Retina (tissue), 1 donor: Measurements from ENCODE around the gene HUNK.

Experiments used
- DNase-seq: peaks from one replicate; pipeline ENCODE4 v3.0.0-alpha.2; 2016

HUNK gene

DNA sequence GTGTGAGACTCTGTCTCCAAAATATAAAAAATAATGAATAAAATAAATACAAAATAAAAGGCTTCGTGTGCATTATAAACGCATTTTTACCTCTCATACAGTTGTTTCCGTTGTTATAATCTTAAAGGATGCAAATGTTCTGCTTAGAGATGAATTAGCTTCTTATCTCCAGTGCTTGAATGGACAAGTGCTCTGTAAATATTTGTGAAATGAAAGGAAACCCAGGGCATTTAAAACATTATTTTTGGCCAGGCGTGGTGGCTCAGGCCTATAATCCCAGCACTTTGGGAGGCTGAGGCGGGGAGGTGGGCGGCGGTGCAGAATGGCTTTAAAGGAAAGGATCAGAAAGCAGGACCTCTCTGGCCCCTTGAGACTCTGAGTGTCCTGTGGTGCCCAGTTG lies 94.5 kb downstream of the HUNK start:
- no peak for DNase-seq

DNA sequence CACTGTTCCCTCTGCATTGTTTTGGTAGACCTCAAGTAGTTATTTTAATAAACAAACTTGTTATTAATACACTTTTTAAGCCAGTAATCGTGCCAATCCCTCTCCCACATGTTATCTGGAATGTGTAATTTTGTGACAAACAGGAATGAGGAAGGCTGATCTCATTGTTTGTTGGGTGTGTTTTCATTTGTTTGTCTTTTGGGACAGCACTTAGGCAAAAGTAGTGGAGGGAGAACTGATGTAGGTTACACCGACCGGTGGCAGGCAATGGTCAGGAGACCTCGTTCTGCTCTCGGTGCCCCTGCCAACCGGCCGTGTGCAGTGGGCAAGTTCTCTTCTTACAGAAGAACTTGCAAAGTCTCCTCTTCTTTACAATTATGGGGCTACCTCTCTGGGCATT lies 99.8 kb downstream of the HUNK start:
- no peak for DNase-seq

GRCh38 chr21:31973402-31973944 lies 100.7 kb downstream of the HUNK start:
- DNase-seq = no peak

DNA sequence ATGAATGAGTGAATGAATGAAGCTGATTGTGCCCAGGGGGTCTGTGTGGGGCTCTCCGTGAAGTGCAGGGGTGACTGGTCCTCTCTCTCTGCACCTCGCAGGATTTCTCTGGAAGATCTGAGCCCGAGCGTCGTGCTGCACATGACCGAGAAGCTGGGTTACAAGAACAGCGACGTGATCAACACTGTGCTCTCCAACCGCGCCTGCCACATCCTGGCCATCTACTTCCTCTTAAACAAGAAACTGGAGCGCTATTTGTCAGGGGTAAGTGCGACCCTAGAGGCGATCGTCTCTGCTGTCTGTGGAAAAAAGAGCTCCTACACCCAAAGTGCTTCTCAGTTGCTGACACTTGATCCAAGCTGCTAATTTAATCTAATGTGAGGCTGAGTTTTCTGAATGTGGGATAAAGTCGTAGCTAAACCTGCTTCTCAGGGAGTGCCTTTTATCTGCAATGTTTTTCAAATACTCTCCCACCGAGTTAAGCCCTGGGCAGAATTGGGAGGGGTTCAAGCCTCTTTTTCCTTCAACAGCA lies 101.7 kb downstream of the HUNK start:
- no peak for DNase-seq

GRCh38 chr21:31975491-31975890 lies 102.7 kb downstream of the HUNK start:
- DNase-seq = no peak

DNA sequence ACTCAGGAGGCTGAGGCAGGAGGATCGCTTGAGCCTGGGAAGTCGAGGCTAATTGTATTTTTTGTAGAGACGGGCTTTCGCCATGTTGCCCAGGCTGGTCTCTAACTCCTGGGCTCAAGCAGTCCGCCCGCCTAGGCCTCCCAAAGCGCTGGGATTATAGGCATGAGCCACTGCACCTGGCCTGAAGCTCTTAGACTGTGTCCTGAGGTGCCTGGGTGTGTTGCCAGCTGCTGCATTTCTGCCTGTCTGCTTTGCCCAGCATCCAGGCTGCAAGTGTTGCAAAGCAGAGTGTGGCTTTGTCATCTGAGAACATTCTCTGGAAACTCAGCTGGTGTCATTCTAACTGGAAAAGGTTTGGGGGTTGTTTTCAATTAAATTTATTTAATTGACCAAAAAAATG lies 105.0 kb downstream of the HUNK start:
- DNase-seq = no peak

DNA sequence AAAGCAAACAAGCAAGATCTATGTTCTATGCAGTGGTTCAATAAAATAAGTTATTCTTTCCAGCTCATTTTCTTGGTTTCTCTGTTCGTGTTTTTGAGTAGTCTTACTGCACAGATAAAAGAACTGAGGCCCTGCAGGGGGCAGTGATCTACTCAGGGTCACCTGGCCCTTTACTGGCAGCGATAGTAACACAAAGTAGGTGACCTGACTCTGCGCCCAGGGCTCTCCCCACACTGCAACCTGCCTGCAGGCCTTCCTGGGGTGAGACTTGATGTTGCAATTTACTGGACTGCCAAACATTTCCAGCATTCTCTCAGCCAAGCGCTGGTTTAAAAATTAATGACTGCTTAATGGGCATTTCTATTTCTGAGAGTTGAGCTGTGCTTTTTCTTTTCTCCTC lies 110.3 kb downstream of the HUNK start:
- DNase-seq = peak; percentile 28

DNA sequence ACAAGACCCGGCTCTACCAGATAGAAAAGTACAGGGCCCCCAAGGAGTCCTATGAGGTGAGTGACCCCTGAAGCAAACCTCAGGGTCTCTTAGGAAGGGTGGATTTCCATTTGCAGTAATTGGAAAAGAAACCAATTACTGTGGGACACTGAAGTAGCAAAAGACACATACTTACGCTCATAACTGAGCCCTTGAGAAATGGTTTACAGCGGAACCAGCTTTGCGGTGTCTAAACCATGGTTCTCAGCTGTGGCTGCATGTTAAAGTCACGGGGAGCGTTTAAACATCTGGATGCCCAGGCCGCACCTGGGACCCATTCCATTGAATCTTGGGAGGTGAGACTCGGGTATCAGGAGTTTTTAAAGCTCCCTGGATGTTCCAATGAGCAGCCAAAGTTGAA lies 110.7 kb downstream of the HUNK start:
- DNase-seq = peak; percentile 12

DNA sequence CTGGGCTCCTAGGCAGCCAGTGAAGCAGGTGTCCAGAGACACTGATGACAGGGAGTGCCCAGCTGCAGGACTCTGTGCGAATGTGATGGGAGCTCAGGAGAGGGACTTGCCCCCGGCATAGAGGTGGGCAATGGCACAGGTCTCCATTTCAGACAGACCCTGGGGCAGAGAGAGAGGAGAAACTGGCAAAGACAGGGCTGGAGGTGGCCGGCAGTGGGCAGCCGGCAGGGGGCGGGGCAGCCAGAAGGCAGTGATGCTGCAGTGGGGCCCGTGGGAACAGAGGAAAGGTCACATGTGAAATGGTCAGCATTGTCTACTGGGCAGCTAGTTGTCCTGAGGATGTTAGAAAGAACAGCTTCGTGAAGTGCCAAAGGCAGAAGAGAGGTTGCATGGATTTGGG lies 112.6 kb downstream of the HUNK start:
- DNase-seq = no peak

DNA sequence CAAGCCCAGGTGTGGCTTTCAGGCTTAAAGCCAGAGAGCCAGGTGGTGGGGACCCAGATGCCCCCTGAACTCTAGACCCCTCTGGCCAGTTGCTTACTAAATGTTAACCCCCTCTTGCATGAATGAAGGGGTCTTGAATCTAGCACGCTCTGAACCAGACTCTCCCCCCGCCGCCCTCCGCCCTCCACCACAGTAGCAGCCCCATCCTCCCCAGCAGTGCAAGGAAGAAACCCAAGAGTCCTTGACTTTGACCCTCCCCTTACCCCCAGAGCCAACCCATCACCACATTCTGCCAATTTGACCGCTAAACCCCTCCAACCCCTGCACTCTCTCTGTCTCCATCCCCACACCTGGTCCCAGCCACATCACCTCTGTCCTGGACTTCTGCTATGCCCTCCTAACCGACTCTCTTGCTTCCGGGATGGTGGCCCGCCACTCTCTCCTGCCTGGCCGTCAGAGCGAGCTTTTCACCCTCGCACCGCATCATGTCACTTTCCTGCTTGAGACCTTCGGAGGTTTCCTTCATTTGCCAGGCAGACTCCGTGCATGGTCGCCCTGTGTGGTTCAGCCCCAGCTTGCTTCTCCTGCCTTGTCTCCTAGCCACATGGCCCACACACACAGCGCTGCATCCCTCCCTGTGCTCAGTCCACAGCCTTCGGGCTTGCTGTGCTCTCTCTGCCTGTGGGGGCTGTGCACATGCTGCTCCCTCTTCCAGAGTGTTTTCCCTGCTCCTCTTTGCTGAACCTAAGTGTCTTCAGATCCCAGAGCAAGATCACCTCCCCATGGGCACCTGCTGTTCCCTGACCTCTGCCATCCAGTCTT lies 113.4 kb downstream of the HUNK start:
- no peak for DNase-seq

- no peak for DNase-seq
Observed at GRCh38 chr21:31987696-31988095, 114.9 kb downstream of the HUNK start.

DNA sequence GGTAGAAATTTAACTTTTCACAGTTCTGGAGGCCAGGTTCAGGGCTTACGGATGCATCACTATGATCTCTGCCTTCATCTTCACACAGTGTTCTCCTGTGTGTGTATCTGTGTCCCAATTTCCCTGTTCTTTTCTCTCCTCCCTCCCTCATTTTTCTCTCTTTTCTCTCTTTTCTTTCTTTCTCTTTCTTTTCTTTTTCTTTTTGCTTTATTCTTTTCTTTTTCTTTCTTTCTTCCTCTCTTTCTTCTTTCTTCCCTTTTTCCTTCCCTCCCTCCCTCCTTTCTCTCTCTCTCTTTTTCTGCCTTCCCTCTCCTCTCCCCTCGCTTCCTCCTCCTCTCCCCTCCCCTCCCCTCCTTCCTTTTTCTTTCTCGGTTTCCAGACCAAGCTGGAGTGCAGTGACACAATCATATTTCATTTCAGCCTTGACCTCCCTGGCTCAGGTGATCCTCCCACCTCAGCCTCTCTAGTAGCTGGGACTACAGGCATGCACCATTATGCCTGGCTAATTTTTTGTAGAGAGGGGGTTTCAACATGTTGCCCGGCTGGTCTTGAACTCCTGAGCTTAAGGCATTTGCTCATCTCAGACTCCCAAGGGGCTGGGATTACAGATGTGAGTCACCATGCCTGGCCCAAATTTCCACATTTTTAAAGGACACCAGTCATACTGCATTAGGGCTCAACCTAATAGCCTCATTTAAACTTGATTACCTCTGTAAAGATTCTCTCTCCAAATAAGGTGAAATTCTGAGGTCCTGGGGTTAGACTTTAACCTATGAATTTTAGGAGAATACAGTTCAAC lies 115.9 kb downstream of the HUNK start:
- DNase-seq = no peak

DNA sequence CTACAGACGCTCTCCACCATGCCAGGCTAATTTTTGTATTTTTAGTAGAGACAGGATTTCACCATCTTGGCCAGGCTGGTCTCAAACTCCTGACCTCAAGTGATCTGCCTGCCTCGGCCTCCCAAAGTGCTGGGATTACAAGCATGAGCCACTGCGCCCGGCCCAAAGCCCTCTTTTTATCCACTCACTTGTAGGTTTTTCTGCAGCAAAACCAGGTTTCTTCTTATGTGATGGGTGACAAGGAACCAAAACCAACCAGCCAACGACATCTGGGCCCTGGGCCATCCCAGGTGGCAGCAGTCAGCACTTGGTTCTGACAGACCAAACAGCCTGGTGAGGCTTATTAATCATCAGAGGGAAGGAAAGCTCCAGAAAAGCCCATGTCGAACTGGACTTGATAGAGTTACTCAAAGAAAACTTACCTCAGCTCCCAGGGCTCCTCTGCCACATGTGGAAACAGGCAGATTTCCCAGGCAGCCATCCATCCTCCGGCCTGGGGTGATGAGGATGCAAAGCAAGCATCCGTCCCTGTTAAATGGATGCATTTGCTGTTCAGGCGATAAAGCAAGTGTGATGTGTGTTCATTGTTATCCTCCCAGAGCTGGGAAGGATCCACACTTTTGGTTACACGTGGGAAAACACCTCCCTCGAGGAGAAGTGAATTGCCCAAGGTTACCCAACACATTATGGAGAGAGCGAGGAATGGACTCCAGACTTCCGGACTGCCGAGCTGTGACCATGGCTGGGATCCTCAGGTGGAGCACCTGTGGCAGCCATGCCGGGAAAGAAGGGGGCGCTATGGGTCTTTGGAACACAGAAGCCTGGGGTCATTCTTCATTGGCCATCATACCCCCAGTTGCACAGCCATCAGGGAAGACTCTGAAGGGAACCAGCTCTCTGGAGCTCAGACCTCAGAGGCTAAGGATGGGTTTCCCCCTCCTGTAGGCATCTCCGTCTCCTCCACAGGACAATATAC lies 118.8 kb downstream of the HUNK start:
- no peak for DNase-seq

GRCh38 chr21:31992391-31992790 lies 119.6 kb downstream of the HUNK start:
- no peak for DNase-seq

GRCh38 chr21:31993826-31994825 lies 121.3 kb downstream of the HUNK start:
- no peak for DNase-seq

GRCh38 chr21:31997191-31997590 lies 124.4 kb downstream of the HUNK start:
- no peak for DNase-seq

DNA sequence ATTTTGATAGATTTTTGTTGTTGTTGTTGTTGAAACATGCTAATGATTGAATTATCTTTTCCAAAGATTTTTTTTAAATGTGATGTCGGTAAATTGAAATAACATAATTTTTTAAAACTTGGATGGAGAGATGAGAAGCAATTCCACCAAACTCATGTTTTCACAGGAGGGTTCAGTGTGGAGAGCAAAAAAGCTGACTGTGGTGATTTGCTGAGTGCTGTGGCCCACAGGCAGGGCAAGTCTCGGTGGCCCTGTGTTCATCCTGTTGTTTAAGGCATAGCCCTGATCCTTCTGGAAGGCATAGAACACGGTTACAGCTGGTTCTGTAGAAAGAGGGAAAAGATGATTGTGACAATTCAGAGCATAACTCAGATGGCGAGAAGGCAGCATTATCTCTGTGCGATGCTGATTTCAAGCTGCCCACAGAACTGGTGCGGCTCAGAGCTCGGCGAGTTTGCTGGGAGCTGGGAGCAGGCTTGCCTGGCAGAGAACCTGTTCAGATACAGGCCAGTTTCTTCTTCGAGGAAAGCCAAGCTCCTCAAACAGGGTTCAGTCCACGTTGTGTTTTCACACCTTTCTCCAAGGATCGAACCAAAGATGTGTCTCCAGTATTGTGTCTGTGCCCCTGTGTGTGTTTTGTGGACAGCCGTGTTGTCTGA lies 127.1 kb downstream of the HUNK start:
- DNase-seq = no peak

DNA sequence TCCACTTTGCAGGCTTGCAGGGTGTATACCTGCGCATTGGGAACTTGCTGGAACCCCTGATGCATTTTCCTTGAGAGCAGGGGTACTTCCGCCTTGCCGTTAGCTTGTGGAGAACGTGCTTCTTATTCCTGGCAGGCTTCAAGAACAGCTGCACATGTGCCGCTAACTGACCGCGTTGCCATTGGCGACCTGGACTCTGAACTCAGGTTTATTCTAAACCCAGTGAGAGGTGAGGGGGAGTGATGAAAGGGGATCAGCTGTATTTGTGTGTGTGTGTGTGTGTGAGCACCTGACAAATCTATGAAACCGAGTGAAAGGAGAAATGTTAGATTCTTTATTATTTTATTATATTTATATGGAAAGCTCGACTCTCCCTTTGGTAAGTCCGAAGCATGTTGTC lies 128.6 kb downstream of the HUNK start:
- no peak for DNase-seq

DNA sequence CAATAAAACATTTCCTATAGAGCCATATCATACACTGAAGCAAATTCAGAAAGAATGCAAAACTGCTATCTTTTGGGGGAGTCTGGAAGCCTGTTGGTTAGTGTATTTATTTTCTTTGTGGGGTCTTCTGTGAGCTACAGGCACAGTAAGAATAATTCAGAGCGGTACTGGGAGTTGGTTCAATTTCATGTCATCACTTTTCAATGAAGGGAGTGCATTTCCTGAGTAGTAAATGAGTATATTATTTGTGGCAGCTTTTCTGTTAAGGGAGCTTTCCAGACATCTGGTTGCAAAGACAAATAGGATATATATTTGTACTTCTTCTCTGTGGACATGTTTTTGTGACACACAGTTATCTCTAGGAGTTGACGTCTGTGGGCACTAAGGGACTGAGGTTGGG lies 130.6 kb downstream of the HUNK start:
- no peak for DNase-seq

- DNase-seq = no peak
Observed at GRCh38 chr21:32004291-32004690, 131.5 kb downstream of the HUNK start.

- DNase-seq = no peak
Observed at GRCh38 chr21:32007456-32007855, 134.6 kb downstream of the HUNK start.
